ENCODE measurements around the gene ZNF366.

Gene ZNF366

GRCh38 chr5:72488756-72489155 is 18.5 kb downstream of the ZNF366 start:
- no peak for DNase-seq

- DNase-seq, result no peak
These were observed 20.0 kb downstream of the ZNF366 start for GRCh38 chr5:72487177-72487576.

DNA sequence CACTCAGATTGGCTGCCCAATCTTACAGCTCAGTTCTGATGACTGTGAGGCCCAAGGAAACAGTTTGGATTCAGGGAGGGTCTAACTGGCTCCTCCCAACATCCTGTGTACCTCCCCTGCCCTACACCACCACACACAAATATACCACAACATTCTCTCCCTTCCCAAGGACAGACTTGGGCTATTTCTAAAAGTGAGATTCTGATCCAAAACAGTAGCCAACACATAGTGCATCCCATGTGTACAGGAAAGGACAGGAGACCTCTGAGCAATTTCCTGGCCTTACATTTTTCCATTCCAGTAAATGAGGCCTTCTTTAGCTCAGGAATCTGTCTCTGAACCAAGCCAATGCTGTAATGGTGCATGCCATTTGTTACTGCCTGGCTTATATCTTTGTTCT is 20.8 kb downstream of the ZNF366 start:
- no peak for DNase-seq

- no peak for DNase-seq
These were observed 21.7 kb downstream of the ZNF366 start for GRCh38 chr5:72485430-72485974.

DNA sequence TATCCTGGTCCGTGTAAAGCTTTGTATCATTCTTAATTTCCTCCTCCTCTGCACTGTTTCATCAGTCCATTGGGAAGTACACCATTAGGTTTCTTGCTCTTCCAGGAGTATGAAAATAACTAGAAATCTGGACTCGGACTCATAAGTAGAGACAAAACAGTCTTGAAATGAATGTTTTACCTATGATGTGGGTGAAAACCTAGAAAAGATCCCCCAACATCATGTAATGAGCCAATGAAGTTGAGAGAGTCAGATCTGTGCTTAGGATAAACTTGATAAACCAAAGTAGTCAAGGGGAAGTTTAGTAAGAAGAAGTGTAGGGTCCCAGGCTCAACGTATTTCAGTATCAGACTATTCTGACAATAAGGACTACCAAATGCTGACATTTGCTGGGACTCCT is 25.2 kb downstream of the ZNF366 start:
- DNase-seq, result no peak

GRCh38 chr5:72480841-72481240 is 26.4 kb downstream of the ZNF366 start:
- no peak for DNase-seq

- DNase-seq, result no peak
These were observed 27.3 kb downstream of the ZNF366 start for GRCh38 chr5:72479921-72480320.

- DNase-seq, result no peak
These were observed 28.5 kb downstream of the ZNF366 start for GRCh38 chr5:72478684-72479083.

DNA sequence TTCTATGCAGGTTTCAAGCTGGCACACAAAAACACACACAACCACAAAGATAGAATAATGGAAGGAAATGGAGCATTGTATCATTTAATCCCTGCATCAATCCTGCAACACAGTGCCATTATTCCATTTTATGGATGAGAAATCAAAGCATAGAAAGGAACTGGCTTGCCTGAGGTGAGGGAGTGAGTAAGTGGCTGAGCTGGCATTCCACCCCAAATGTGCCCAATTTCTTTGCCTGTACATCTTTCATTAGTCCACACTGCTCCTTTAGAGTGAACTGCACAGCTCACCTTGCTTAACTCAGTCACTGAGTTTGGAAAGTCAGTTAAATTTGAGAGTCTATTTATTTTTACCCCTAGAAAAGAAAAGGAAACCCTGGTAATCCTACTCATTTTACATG is 28.9 kb downstream of the ZNF366 start:
- no peak for DNase-seq

DNA sequence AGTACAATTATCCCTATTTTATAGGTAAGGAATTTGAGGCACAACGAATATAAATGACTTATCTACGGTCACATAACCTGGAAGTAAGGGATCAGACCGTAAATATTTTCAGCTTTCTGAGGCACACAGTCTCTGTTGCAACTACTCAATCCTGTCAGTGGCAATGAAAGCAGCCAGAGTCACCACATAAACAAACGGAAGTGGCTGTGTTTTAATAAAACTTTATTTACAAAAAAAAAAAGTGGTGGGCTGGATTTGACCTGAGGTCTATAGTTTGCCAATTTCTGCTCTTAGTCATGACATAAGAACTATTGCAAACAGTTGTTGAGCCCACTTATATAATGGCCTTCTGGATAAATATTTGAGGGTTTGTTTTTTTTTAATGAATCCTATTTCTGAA is 29.6 kb downstream of the ZNF366 start:
- no peak for DNase-seq

- DNase-seq, result no peak
These were observed 30.0 kb downstream of the ZNF366 start for GRCh38 chr5:72477176-72477575.

- DNase-seq, result no peak
These were observed 30.5 kb downstream of the ZNF366 start for GRCh38 chr5:72476721-72477120.

GRCh38 chr5:72476275-72476674 is 30.9 kb downstream of the ZNF366 start:
- DNase-seq, result no peak

DNA sequence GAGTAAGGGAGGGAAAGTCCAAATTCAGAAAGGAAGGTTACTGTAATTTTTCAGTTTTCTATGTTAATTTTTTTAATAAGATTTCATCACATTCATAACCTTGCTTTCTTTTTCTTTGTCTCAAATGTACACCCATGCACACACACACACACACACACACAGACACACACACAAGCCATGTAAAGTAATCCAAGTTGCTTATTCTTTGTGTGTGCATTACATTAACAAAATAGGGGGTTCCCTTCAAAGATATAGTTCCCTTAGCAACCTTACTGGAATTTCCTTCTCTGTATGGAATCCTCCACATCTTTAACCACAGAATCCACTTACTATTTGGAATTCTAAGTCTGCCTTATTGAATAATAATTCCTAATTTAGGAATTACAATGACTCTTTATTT is 32.7 kb downstream of the ZNF366 start:
- no peak for DNase-seq

DNA sequence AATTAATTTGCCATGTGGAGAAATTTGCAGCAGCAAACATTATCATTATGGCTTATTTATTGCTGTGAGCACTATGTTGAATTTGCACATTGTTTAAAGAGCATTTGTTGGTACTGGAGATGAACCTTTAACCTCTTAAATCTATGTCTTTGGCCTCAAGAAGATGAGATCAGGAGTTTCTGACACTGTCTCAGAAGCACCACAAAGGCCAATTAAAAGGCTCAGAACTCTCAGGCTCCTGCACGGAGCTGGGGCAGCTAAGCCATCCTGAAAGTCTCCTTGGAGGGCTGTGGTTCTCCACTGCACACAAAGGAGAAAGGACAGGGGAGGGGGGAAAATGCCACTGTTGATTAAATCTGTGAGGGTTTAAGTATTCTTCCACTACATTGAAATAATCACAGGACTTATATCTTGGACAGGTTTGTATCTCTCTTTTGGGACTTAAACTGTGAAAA is 33.1 kb downstream of the ZNF366 start:
- no peak for DNase-seq

GRCh38 chr5:72472666-72473422 is 34.4 kb downstream of the ZNF366 start:
- DNase-seq, result no peak

GRCh38 chr5:72472031-72472430 is 35.2 kb downstream of the ZNF366 start:
- DNase-seq, result no peak

- no peak for DNase-seq
These were observed 36.4 kb downstream of the ZNF366 start for GRCh38 chr5:72470826-72471225.

DNA sequence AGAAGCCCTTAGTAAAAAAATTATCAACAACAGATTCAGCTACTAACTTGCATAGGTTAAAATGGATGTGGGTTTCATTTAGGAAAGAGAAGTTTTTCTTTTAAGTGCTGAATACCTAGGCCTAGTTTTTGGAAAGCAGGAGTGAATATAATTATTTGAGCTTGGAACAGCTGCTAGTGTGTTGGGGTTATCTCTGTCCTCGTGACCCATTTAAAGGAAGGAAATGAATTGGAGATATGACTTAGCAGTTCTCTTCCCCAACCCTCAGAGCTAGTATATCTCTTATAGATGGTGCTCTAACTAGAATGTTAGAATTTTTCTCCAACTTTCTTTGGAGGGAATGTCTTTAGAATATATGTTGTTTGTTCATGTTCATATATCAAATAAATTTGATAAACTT is 38.6 kb downstream of the ZNF366 start:
- DNase-seq, result no peak

DNA sequence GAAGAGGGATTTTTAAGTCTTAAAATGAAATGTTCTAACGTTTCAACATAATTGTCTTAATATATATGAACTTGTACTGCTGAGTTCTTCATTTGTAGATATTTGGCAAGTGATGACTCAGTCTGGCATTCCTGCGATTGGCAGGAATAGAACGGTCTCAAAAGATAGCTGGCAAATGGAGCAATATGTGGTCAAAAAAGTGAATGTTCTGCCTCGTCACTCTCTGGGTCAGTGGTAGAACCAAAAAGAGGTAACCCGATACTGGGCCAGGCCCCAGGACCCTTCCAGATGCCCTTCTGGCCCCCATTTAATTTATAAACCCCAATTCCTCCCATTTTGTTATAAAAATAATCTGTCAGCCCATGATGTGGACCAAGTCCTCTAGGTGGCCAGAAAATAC is 39.2 kb downstream of the ZNF366 start:
- no peak for DNase-seq

- DNase-seq, result no peak
These were observed 39.7 kb downstream of the ZNF366 start for GRCh38 chr5:72467461-72467860.

DNA sequence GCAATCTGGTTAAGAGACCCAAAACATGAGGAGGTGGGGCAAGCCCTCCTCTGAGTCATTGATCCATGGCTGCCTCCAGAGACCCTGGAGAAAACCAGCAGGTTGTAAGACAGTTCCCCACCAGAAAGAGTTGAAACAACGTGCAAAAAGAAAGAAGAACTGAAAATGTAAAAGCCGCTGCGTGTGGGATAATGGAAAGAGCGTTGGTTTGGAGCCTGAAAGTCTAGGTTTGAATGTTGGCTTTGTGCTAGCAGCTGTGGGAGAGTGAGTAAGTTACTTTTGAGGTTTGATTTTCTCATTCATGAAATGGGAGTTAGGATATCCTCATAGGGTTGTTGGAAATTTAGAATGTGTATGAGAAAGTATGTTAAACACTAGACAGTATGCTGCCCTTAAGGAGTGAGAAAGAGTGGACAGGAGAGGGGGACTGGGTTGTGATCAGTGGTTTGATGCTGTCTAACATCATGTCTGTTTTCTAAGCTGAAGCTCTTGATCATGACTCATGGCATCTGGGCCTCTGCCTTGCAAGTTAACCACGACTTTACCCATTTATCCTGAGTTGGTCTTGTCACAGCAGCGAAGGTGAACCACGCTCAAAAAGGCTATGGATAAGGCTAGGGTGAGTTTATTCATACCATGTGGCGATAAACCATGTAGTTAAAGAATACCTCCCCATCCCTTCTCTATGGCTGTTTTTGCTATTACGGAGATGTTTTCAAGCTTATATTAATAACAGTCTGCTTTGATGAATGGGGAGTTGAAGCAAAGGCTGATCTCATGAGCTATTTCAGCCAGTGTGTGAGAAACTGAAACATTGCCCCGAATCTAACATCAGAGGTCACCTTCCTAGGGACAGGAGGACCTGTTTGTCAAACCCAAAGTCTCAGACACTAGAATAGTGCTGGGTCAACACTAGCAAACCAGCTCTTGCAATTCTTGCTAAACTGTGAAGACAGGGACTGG is 41.3 kb downstream of the ZNF366 start:
- DNase-seq, result no peak

- DNase-seq, result no peak
These were observed 42.1 kb downstream of the ZNF366 start for GRCh38 chr5:72465066-72465465.

DNA sequence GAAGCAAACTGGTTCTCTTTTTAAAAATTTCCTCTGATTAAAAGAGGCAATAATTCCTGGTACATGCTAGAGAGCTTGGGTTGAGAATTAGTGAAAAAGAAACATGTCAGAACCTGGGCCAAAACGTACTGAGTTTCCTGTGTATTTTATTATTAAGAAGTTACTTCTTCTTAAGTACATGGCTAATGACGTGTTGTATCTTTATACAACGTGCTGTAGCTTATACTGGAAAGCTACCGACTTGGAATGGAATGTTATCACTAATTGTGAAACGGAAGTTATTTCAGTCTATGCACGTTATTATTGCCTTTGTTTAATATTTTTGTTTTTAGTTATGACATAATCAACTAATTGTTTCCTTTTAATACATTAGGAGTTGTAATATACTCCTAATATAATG is 43.1 kb downstream of the ZNF366 start:
- DNase-seq, result no peak

Data from NCI-H146 (cell line).